Mesothelial cell of epicardium (in vitro differentiated cells): ENCODE measurements around the gene RBFOX1. TPM values are rescaled to one million over a fixed set of nuclear protein-coding genes. Genes with fewer than 3 reads are reported as not detected.

Source experiments
- DNase-seq, 2 experiments: peaks; one replicate each; pipeline ENCODE4 v3.0.0; 2021; ENCODE audit warnings: low spot score in 2 of 2; ENCODE audit not compliant: unreplicated experiment in 2 of 2
- H3K27ac Mint-ChIP-seq: 2 replicates; pipeline ENCODE4 v1.8.0; 2021; ENCODE audit warnings: mixed read lengths
- H3K27me3 Mint-ChIP-seq: 2 replicates; pipeline ENCODE4 v1.8.0; 2021; ENCODE audit warnings: low read depth, mixed read lengths
- H3K36me3 Mint-ChIP-seq: 2 replicates; pipeline ENCODE4 v1.8.0; 2021; ENCODE audit warnings: mixed read lengths
- H3K4me1 Mint-ChIP-seq: 2 replicates; pipeline ENCODE4 v1.8.0; 2021; ENCODE audit warnings: mixed read lengths
- H3K4me3 Mint-ChIP-seq: 2 replicates; pipeline ENCODE4 v1.8.0; 2021; ENCODE audit warnings: mild to moderate bottlenecking, moderate library complexity, mixed read lengths
- H3K9me3 Mint-ChIP-seq: 2 replicates; pipeline ENCODE4 v1.8.0; 2021; ENCODE audit warnings: mixed read lengths
- CTCF ChIP-seq: fragments of 200-600 bp; sonication (generic); IDR thresholded peaks from one replicate; pipeline ENCODE4 v1.5.0; 2021; ENCODE audit warnings: antibody characterized with exemption; ENCODE audit not compliant: unreplicated experiment
- total RNA-seq: library from RNA; stranded (reverse); gene quantifications from 3 replicates; pipeline ENCODE4 v1.2.1, GENCODE V29; 2021

The RBFOX1 gene
- total RNA-seq, 1 donor from 2014 or later = 0.67 TPM

GRCh38 chr16:7550096-7550495 is 217.5 kb downstream of the RBFOX1 start:
- TF ChIP-seq CTCF = no peak
- Mint-ChIP-seq H3K27ac (no peak overlapping the region), H3K27me3 (no peaks in the 10 kb centered on the region), H3K9me3 (no peaks in the 10 kb centered on the region), H3K4me1 (no peaks in the 10 kb centered on the region), H3K36me3 (no peaks in the 10 kb centered on the region), H3K4me3 (no peak overlapping the region)
- no peak for DNase-seq

DNA sequence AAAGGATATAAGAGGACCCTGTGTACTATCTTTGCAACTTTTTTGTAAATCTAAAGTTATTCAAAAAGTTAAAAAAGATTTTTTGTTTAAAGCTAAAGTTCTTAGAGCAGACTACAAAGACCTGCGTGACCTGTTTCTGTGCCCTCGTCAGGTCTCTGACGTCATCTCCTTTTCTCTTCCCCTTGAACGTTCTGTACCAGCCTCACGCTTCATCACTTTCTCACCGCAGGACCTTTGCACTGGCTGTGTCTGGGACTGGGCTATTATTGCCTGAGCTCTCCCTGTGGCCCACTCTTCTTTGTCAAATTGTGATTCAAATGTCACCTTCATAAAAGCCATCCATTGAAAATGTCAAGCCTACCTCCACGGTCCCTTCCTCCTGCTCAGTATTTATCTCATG is 222.8 kb downstream of the RBFOX1 start:
- Mint-ChIP-seq H3K36me3 (no peaks in the 10 kb centered on the region), H3K27ac (no peak overlapping the region), H3K27me3 (no peaks in the 10 kb centered on the region), H3K4me3 (no peak overlapping the region), H3K4me1 (no peaks in the 10 kb centered on the region), H3K9me3 (no peaks in the 10 kb centered on the region)
- no peak for TF ChIP-seq CTCF
- no peak for DNase-seq

- no peak for DNase-seq
- Mint-ChIP-seq H3K27ac (no peak overlapping the region), H3K4me3 (no peak overlapping the region), H3K4me1 (no peaks in the 10 kb centered on the region), H3K36me3 (no peaks in the 10 kb centered on the region), H3K27me3 (peaks cover 2% of the 10 kb centered on the region), H3K9me3 (no peaks in the 10 kb centered on the region)
- no peak for TF ChIP-seq CTCF
Measured at GRCh38 chr16:7561908-7562405, 229.3 kb downstream of the RBFOX1 start.

DNA sequence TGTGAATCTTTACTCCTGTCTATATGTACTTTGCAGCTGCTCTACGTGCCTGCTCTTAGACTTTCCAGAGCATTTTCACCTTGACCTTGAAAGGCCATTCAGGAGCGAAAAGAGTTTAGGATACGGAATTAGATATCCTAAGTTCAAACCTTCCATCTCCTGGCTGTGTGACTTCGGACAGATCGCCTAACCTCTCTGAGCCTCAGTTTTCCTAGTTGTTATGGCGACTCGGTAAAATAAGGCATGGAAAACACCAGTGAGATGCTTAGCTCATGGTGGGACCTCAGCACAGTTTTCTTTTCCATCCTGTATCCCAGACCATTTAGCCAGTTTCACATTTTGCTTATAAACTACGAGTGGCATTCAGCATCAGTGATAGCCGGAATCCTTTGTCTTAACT is 233.7 kb downstream of the RBFOX1 start:
- Mint-ChIP-seq H3K9me3 (no peaks in the 10 kb centered on the region), H3K4me3 (no peak overlapping the region), H3K36me3 (no peaks in the 10 kb centered on the region), H3K27ac (no peak overlapping the region), H3K4me1 (no peaks in the 10 kb centered on the region), H3K27me3 (peaks cover 2% of the 10 kb centered on the region)
- no peak for DNase-seq
- TF ChIP-seq CTCF = no peak

DNA sequence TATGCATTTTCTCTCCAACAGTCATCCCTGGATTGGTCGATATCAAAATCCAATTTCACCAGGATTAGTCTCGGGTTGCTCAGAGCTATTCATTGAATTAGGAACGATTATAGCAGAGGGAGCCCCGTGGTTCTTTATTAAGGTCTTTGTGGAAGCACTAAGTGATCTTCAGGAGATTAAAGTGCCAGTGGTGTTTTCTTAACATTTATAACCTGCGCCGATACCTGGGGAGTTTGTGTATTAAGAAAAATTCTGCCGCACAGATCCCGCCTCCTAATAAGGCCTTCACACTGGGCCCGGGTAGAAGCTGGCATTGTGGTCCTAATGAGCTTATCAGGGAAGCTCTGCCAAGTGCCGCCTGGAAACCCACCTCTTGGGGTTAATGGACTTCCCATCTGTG is 238.7 kb downstream of the RBFOX1 start:
- H3K27ac Mint-ChIP-seq = no peak overlapping the region
- H3K27me3 Mint-ChIP-seq = no peaks in the 10 kb centered on the region
- no peaks in the 10 kb centered on the region for H3K36me3 Mint-ChIP-seq

More for the DNA sequence above, 238.7 kb downstream of the RBFOX1 start:
- DNase-seq = no peak
- Mint-ChIP-seq H3K9me3 (peaks cover 3% of the 10 kb centered on the region), H3K4me1 (no peaks in the 10 kb centered on the region), H3K4me3 (no peak overlapping the region)
- TF ChIP-seq CTCF = no peak
